Stimulated activated CD4-positive, alpha-beta T cell treated with anti-CD3 and anti-CD28 coated beads, Interleukin-15, amount 100 ng/mL, for 48 hours (primary cell): ENCODE data around the gene TNFRSF18.
"Not testable (repeated sequence)": the region's sequence is repeated elsewhere in the genome, so short reads cannot be mapped to it uniquely, and the experiment has no call there.

Experiments
- DNase-seq, 2 donors: peaks; one replicate each; pipeline ENCODE4 v3.0.0-alpha.2; 2020; ENCODE audit warnings: low read depth in 2 of 2

The TNFRSF18 gene

GRCh38 chr1:1206376-1206965, at the start of gene TNFRSF18:
Gene TNFRSF18 (minus strand): TSS chr1:1206592. CDS start chr1:1206571, 21 bp downstream.
- DNase-seq, result peak in 1 of 2 donors; percentile 48

- DNase-seq, result no peak
Measured at GRCh38 chr1:1255611-1256010, 49.2 kb upstream of the TNFRSF18 start.

- DNase-seq, result no peak
Measured at GRCh38 chr1:1255078-1255477, 48.7 kb upstream of the TNFRSF18 start.

- DNase-seq, result no peak
Measured at GRCh38 chr1:1254667-1254998, 48.2 kb upstream of the TNFRSF18 start.

- DNase-seq, result no peak
Measured at GRCh38 chr1:1253972-1254666, 47.7 kb upstream of the TNFRSF18 start.

GRCh38 chr1:1253314-1253713, 46.9 kb upstream of the TNFRSF18 start:
- DNase-seq, result no peak

GRCh38 chr1:1250786-1251284, 44.4 kb upstream of the TNFRSF18 start:
- peak; percentile 41 to 69 for DNase-seq

- not testable (repeated sequence) for DNase-seq
Measured at GRCh38 chr1:1248009-1248913, 41.9 kb upstream of the TNFRSF18 start.

GRCh38 chr1:1247341-1247913, 41.0 kb upstream of the TNFRSF18 start:
- DNase-seq, result no peak

- no peak for DNase-seq
Measured at GRCh38 chr1:1246577-1247340, 40.4 kb upstream of the TNFRSF18 start, which contains the start of gene C1QTNF12. Gene C1QTNF12 (minus strand): TSS chr1:1246722. CDS start chr1:1246690, 32 bp downstream.

- no peak for DNase-seq
Measured at GRCh38 chr1:1245817-1246576, 39.6 kb upstream of the TNFRSF18 start.

GRCh38 chr1:1245178-1245816, 38.9 kb upstream of the TNFRSF18 start:
- DNase-seq, result no peak

GRCh38 chr1:1244192-1244811, 37.9 kb upstream of the TNFRSF18 start:
- DNase-seq, result no peak

GRCh38 chr1:1243807-1244191, 37.4 kb upstream of the TNFRSF18 start:
- no peak for DNase-seq

- no peak for DNase-seq
Measured at GRCh38 chr1:1243266-1243660, 36.9 kb upstream of the TNFRSF18 start.

GRCh38 chr1:1242461-1243265, 36.3 kb upstream of the TNFRSF18 start:
- no peak for DNase-seq

GRCh38 chr1:1241588-1242219, 35.3 kb upstream of the TNFRSF18 start:
- no peak for DNase-seq
